Upper lobe of left lung (tissue), 4 donors: ENCODE measurements around the gene SLC2A2.

Experiments used
- CTCF ChIP-seq, 6 experiments: fragments of 450-650 bp in 4 of 6; fragments of 200-600 bp in 2 of 6; sonication (generic) in 2 of 6; IDR thresholded peaks; one replicate each; pipeline ENCODE4 v1.5.1; 2016 to 2019; ENCODE audit warnings: antibody characterized with exemption in 6 of 6
- EP300 ChIP-seq, 4 donors: sonication (generic); formaldehyde crosslinking; IDR thresholded peaks; one replicate each; pipeline ENCODE4 v1.5.1; 2017; ENCODE audit warnings: antibody characterized with exemption in 4 of 4, control low read depth in 2 of 4
- POLR2A ChIP-seq, 4 donors: fragments of 450-650 bp; IDR thresholded peaks; one replicate each; pipeline ENCODE4 v1.5.1; 2016 to 2017; ENCODE audit warnings: antibody characterized with exemption in 4 of 4, mild to moderate bottlenecking in 2 of 4
- POLR2AphosphoS5 ChIP-seq, 2 donors: sonication (generic); formaldehyde crosslinking; IDR thresholded peaks; one replicate each; pipeline ENCODE4 v1.5.1; 2017; ENCODE audit warnings: antibody characterized with exemption in 2 of 2

GRCh38 chr3:170966495-170966894 is 60.0 kb downstream of the SLC2A2 start:
- TF ChIP-seq CTCF (IDR thresholded peaks at IDR 0.05), result no peak
- TF ChIP-seq POLR2A (IDR thresholded peaks at IDR 0.05), result no peak
- no peak for TF ChIP-seq EP300 (IDR thresholded peaks at IDR 0.05)
- no peak for TF ChIP-seq POLR2AphosphoS5 (IDR thresholded peaks at IDR 0.05)
